ENCODE results near the gene PDE6A.
"Not testable (repeated sequence)": the region's sequence is repeated elsewhere in the genome, so short reads cannot be mapped to it uniquely, and the experiment has no call there.

The PDE6A gene

DNA sequence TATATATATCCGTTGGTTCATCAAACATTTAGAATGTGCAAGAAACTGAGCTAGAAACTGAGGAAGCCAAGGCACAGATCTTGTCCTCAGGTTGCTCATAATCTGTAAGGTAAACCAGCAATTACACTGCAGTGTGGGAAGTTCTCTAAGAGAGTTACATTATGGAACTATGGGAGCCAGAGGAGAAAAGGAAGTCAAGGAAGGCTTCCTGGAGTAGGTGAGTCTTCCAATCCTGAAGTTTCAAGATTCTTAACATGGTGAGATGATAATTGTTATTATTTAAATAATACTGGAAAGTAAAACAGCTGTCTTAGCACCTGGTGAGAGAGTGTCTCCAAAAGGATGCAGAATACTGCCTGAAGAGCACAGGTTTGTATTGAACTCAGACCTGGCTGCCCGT, 44.2 kb downstream of the PDE6A start:
- in situ Hi-C loops (cut with MboI; ENCODE audit: low sequenced_read_pairs) = no loop called here

DNA sequence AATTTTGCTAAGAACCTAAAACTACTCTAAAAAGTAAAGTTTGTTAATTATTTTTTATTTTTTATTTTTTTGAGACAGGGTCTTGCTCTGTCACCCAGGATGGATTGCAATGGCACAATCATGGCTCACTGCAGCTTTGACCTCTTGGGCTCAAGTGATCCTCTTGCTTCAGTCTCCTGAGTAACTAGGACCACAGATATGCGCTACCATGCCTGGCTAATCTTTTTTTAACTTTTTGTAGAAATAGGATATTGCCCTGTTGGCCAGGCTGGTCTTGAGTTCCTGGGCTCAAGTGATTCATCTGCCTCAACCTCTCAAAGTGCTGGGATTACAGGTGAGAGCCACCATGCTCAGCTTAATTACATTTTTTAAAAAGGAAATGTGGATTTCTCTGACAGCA, 45.8 kb downstream of the PDE6A start:
- in situ Hi-C loops (cut with MboI; ENCODE audit: low sequenced_read_pairs) = no loop called here

DNA sequence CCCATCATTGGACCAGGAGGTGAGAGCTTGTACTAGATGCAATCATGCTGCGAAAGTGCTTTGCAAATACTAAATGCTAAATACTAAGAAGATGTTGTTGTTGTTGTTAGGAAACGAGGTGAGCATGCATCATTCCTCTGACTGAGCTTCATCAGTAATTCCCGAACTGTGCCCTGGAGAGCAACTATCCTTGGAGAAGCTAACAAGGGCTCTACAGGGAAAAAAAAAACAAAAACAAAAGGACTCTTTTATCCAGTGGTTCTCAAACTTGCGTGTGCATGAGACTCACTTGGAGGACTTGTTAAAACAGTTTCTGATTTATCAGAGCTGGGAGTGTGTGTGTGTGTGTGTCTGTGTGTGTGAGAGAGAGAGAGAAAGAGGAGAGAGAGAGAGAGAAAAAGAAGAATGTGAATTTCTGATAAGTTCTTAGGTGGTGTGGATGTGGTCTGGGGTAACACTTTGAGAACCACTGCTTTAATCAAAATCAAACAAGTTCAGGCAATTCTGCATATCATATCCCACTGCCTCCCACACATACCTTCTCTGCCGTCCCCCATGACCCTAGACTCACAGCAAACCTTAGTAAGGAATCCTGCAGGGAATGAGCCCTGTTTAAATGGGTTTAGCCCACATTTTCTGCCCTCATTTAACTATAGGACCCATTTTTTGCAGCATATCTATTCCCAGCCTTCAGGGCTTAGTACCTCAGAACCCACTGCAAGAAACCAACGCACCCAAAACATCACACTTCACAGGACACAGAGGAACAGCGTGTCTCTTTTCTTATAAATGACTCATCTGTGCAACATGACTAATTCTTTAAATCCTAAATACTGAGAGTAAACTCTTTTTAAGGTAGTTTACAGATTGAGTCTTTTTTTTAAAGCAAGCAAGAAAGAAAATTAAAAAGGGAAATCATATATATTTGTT, 48.9 kb downstream of the PDE6A start:
- in situ Hi-C loops (cut with MboI; ENCODE audit: low sequenced_read_pairs) = no loop called here

DNA sequence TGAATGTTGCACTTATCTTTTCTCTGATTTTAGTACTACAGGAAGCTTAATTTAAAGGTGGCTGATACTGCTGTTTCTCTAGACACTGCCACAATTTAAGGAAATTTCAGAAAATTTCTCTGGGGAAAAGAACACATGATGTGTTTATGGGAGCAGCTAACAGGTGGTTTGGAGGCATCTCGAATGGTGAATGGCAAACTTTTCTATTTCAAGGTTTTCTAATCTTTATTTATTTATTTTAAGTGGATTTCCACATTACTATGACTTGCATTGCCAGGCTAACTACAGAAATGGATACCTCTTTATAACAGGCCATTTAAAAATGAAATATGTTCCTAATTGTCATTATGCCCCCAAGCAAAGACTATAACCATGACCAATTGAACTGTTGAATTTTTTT, 50.4 kb downstream of the PDE6A start:
- in situ Hi-C loops (cut with MboI; ENCODE audit: low sequenced_read_pairs) = no loop called here

DNA sequence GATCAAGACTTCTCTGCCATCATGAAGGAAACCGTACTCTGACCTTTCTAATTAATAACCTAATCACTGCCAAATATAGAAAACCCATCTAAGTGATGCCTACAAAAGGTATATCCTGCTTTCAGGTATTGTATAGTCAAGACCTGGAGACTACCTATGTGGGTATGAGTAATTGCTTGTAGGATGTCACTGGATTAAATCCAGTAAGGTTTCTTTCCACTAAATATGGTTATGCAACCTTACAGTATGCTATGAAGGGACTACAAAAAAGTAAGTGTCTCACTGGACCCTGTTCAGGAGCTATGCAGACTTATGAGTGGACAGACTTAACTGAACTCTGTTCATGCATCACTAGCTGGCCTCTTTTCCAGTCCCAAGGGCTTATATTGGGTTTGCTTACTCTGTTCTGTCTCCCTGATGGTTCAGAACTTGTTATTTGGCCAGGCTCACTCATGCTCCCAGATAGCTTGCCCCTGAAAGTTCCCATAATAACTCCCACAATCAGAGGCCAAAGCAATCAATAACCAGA, 51.1 kb downstream of the PDE6A start:
- in situ Hi-C loops (cut with MboI; ENCODE audit: low sequenced_read_pairs) = no loop called here

DNA sequence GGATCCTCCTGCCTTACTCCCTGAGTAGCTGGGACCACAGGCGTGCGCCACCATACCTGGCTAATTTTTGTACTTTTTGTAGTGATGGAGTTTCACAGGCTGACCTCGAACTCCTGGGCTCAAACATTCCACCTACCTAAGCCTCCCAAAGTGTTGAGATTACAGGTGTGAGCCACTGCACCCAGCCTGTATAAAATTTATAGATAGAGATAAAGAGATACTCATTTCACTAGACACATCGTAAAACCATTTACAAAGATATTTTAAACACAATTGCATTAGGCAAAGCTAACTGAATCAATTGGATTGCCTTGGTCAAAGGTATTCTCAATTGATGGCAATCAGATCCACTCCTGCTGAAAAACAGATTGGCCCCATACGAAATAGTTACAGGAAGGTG, 52.0 kb downstream of the PDE6A start:
- in situ Hi-C loops (cut with MboI; ENCODE audit: low sequenced_read_pairs) = no loop called here

DNA sequence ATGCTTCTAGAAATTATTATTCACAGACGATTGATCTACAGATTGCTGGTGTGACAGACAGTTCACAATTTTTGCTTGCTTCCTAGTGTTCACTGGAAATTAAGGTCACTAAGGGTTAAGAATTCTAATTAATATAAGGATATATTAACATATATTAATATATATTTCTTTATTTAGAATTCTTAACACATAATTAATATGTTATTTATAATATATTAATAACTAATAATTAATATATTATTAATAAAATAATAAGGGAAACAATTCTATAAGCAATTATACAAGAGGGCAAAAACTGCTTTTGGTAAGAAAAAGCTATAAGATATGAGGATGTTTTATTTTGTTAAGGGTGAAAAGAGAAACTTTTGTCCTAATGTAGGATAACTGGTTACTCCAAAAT, 56.3 kb downstream of the PDE6A start:
- in situ Hi-C loops (cut with MboI; ENCODE audit: low sequenced_read_pairs) = no loop called here

DNA sequence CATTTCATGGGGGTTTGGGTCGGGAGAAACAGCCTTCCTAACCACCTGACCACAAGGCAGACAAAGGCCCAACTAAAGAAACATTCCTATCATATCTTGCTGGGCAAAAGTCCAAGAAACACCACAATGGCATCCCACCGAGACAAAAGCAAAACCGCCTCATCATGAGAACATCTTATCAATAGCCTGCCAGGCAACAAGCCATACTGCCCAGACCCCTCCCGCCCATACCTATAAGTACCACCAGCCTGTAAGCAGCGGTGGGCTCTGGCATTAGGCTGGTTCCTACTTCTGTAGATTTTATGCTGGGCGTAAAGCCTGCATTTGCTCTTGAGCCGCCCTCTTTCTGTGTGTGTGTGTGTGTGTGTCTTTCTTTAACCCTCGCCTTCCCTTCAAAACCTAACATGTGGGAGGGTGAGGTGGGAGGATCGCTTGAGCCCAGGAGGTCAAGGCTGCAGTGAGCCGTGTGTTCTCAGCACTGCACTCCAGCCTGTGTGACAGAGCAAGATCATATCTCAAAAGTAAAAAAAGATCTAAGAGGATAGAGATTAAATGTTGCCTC, 56.9 kb downstream of the PDE6A start:
- in situ Hi-C loops (cut with MboI; ENCODE audit: low sequenced_read_pairs) = no loop called here

DNA sequence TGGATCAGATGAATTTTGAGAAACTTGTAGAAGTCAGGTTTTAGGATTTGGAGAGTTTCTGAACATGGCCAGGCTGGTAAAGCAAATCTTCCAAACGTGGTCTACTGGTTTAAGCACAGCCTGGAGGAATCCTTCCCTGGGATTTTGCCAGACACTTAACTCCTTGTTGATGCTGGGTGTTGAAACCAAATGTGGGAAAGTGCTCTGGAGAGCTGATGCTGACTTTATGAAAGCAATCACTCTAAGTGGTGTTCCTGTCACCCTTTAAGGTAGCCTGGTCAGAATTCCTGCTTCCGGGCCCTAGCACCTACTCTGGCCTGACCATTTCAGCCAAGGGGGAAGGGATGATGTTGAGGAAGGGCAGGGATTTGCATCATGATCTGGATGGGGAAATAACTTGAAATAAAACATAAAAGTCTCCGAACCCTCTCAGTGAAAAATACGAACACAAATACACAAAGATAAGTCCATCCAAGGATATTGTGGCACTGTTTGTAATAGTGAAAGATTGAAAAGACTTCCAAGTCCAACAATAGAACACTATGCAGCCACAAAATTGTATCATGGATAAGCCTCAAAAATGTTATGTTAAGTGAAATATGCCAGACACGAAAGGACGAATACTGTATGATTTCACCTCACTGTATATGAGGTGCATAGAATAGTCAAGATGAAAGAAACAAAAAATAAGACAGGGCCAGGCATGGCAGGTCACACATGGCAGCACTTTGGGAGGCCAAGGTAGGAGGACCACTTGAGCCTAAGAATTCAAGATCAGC, 57.7 kb downstream of the PDE6A start:
- in situ Hi-C loops (cut with MboI; ENCODE audit: low sequenced_read_pairs) = no loop called here

DNA sequence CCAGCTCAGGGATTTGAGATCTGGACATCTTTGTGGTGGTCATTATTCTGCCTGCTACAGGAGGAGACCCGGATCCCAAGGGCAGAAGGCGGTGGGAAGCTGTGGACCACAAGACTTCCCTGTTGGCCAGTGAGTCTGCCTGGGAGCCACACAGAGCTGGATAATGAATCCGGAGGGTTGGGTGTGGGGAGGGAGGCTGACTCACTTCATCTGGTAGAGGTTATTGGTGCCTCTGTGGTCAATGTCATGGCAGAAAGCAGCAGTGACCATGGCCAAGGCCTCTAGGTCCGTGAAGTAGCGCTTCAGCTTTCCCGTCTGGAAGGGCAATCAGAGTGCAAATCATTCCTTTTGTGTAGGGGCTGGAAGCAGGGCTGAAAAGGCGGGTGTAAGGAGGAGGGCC, 58.5 kb downstream of the PDE6A start:
- in situ Hi-C loops (cut with MboI; ENCODE audit: low sequenced_read_pairs) = no loop called here

DNA sequence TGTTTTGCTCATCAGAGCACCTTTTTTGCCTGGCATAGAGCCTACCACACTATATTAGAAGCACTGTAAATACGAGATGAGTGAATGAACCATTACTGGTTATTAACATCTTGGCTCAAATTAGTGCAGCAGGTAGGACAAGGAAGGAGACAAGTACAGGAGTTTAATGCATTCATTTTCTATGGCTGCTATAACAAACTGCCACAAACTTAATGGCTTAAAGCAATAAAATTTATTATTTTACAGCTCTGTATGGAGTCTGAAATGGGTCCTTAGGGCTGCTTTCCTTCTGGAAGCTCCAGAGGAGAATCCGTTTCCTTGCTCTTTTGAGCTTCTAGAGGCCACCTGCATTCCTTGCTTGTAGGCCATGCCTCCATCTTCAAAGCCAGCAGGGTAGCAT, 59.1 kb downstream of the PDE6A start:
- in situ Hi-C loops (cut with MboI; ENCODE audit: low sequenced_read_pairs) = no loop called here

DNA sequence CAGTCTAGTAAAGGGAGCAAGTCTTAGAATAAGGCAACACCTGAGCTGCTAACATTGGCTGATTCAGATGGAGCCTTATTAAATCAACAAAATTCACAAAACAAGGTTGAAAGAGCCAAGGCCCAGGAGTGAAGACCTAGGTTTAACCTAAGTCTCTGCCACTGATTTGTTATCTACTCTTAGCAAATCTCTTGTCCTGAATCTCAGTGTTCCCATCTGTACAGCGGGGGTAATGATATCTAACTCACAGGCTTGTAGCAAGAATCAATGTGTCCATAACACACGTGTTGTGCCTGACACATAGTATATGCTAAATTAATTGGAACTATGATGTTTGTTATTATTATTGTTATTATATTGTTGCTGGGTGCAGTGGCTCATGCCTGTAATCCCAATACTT, 61.0 kb downstream of the PDE6A start:
- in situ Hi-C loops (cut with MboI; ENCODE audit: low sequenced_read_pairs) = no loop called here

DNA sequence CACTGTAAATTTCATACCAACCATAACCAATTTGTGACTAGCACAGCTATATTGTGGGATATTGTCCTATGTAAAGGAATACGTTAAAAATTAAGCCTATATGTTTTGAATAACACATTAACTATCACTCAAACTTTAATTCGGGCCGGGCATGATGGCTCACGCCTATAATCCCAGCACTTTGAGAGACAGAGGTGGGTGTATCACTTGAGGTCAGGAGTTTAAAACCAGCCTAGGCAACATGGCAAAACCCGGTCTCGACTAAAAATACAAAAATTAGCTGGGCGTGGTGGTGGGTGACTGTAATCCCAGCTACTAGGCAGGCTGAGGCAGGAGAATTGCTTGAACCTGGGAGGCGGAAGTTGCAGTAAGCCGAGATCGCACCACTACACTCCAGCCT, 62.0 kb downstream of the PDE6A start:
- in situ Hi-C loops (cut with MboI; ENCODE audit: low sequenced_read_pairs) = not testable (repeated sequence)

DNA sequence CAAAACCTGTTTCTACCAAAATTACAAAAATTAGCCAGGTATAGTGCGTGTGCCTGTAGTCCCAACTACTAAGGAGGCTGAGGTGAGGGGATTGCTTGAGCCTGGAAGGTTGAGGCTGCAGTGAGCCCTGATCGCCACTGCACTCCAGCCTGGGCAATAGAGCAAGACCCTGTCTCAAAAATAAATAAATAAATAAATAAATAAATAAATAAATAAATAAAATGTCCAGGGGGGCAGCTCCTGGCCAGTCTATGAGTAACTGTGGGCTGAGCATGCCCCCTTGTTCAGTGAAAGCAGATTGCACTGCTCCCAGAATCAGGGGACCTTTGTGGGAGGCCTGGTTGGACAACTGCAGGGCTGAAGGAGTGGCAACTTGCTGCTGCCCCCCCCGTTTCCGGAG, 62.7 kb downstream of the PDE6A start:
- in situ Hi-C loops (cut with MboI; ENCODE audit: low sequenced_read_pairs) = no loop called here

DNA sequence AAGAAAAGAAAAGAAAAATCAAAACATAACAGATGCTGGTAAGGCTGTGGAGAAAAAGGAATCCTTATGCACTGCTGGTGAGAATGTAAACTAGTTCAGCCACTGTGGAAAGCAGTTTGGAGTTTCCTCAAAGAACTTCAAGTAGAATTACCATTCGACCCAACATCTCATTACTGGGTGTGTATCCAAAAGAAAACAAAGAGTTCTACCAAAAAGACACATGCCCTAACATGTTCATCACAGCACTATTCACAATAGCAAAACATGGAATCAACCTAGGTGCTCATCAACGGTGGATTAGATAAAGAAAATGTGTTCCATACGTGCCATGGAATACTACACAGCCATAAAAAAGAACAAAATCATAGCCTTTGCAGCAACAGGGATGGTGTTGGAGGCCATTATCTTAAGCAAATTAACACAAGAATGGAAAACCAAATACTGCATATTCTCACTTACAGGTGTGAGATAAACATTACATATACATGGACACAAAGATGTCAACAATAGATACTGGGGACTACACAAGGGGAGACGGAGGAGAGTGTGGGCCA, 63.4 kb downstream of the PDE6A start:
- in situ Hi-C loops (cut with MboI; ENCODE audit: low sequenced_read_pairs) = no loop called here

DNA sequence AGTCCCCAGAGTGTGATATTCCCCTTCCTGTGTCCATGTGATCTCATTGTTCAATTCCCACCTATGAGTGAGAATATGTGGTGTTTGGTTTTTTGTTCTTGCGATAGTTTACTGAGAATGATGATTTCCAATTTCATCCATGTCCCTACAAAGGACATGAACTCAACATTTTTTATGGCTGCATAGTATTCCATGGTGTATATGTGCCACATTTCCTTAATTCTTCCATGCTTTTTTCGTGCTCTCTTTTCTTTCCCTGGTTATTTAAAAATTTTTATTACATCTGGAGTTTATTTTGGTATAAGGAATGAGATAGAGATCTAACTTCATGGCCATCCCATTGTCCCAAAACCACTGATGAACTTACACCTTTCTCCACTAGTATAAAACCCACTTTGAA, 65.0 kb downstream of the PDE6A start:
- in situ Hi-C loops (cut with MboI; ENCODE audit: low sequenced_read_pairs) = not testable (repeated sequence)

DNA sequence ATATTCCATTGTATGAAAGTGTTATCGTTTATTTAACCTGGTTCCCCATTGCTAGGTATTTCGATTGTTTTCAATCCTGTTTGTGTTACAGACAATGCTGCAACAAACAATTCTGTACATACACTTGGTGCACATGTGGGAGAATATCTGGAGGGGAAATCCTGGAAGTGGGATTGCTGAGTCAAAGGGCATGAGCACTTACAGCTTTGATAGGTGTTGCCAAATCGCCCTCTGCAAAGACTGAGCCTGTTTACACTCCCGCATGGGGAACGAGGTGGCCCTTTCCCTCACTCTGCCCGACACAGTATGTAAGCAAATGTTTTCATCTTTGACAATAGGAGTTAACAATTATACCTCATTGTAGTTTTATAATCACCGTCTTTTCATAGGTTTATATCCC, 66.2 kb downstream of the PDE6A start:
- in situ Hi-C loops (cut with MboI; ENCODE audit: low sequenced_read_pairs) = no loop called here

DNA sequence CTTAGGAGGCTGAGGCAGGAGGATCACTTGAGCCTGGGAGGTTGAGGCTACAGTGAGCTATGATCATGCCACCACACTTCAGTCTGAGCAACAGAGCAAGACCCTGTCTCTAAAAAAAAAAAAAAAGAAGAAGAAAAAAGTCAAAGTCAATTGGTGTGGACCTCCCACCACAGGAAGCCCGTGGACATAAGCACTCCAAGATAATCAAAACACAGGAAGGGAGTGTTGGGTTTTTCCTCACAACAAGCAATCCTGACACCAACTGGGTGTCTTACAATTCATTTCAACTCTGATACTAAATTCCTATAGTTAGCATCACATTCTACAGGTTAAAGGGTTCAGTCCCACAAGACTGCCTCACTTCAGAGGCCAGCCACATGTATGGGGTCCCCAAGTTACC, 70.7 kb downstream of the PDE6A start:
- in situ Hi-C loops (cut with MboI; ENCODE audit: low sequenced_read_pairs) = no loop called here

DNA sequence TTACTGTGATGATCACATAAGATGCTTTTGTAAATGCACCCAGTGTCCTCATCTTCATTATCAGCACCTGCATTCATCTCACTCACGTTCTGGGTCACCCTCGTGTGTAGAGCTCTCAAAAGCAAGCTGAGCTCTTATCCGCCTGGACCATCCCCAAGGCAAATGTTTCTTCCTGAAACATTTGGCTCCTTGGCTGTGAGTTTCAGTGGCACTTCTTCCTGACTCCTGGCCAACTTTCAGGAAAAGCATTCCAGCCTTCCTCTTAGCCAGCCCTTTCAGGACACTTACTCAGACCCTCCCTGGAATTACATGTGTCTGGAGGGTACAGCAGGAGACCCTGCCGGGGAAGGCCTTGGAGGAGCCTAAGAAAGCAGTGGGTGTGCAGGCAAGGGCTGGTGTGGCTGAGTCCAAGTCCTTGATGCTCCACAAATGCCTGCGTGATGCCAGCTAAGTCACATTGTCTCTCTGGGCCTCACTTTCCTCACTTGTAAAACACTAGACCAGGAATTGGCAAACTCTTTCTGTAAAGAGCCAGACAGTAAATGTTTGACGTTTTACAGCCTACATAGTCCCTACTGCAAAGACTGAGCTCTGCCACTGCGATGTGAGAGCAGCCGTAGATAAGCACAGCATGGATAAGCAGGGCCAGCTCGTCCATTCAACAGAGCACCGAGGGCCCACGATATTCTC, 72.1 kb downstream of the PDE6A start:
- in situ Hi-C loops (cut with MboI; ENCODE audit: low sequenced_read_pairs) = no loop called here

DNA sequence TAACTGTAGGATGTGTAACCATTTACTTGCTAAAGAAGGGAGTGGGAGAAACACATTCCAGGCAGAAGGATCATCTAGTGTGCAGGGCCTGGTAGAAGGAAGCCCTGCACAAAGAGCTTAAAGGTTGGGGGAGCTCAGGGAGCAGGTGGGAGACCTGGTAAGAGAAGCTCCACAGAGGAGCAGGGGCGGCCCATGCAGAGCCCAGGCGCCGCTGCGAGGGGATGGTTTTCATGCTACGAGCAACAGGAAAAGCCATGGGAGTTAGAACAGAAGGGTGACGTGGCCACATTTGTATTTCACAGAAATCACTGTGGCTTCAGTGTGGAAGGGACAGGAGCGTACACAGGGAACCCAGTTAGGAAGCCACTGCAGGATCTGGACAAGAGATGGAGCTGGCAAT, 73.1 kb downstream of the PDE6A start:
- in situ Hi-C loops (cut with MboI; ENCODE audit: low sequenced_read_pairs) = no loop called here

DNA sequence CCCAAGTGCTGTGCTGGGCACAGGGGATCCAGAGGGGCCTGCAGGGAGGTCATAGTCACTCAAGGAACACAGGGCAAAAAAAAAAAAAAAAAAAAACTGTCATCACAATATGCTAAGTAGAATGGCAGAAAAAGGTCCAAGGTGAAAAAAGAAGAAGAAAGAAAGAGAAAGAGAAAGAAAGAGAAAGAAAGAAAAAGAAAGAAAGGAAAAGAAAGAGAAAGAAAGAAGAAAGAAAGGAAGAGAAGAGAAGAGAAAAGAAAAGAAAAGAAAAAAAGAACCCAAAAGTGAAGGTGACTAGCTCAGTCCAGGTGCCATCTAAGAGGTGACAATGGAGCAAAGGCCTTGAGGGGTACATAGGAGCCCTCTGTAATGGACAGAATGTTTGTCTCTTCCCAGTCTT, 73.9 kb downstream of the PDE6A start:
- in situ Hi-C loops (cut with MboI; ENCODE audit: low sequenced_read_pairs) = no loop called here
